ENCODE data around the gene SORL1-AS1.

The SORL1-AS1 gene

DNA sequence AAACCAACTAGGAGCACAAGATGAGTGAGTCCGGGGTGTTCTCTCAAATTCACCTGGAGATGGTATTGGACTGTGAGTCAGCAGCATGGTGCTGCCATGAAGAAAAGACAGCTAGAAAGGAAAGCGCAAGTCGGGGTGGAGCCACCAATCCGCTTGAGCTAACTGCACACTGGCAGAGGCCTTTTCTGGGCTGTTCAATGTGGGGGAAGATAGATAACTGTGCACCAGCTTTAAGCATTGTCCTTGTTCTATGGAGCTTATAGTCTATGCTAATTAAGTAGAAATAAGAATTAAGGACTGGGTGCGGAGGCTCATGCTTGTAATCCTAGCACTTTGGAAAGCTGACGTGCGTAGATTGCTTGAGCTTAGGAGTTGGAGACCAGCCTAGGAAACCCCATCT is 21.9 kb upstream of the SORL1-AS1 start:
- no peak for DNase-seq

DNA sequence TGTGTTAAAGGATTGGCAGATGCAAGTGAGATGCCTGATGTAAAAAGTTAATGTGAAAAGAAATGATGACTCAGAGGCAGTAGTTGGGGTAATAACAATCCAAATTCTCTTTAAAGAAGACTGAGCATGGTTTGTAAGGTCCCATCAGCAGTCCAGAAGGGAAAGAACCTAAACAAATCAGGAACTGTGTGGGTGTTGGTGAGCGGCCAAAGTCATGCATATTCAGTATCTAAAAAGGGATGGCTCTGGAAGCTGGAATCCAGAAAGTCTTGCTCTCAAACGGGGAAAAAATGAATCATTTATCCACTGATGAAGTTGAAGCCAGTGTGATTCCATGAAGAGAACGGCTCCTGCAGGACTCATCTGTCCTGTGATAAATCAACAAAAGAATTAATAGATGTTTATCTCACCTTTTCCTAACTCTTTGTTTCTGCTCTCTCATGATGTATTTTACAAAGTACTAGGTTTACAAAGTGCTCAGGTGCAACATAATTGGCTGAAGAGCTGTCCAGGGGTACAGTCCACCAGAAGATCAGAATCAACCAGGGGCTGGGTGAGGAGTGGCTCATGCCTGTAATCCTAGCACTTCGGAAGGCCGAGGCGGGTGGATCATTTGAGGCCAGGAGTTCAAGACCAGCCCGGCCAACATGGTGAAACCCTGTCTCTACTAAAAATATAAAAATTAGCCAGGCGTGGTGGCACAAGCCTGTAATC is 20.5 kb upstream of the SORL1-AS1 start:
- DNase-seq: no peak

DNA sequence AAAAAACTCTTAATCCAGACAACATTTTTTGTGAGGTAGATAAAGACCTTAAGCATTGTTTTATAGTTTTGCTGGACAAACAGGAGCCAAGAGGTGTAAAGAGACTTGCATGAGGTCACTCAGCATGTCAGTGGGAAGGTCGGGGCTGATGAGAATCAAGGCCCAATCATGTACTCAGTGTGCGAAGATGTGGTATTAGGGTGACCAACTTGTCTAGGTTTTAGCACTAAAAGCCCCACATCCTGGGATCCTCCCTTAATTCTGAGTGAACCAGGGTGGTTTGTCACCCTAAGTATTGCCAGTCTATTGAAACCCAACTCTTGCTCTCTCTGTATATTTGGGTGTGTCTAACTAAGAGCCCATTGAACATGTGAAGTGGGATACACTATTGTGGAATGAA is 19.5 kb upstream of the SORL1-AS1 start:
- no peak for DNase-seq

DNA sequence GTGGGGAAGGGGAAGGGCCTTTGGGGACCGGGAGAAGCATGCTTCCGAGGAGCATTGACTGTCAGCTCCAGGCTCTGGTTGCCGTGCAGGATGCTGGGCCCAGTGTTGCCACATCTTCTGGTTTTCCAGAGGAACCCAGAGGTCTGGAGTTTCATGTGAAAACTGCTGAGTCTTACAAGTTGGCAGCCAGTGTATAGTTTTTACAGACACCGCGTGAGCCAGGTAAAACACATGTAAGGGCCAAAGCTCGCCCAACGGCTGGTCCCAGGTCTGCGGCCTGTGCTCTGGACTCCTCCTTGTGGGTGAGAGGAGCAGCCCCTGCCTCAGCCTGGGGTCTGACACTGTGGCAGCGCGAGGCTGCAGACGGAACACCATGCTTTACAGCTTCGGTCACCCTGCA is 18.4 kb upstream of the SORL1-AS1 start:
- no peak for DNase-seq

DNA sequence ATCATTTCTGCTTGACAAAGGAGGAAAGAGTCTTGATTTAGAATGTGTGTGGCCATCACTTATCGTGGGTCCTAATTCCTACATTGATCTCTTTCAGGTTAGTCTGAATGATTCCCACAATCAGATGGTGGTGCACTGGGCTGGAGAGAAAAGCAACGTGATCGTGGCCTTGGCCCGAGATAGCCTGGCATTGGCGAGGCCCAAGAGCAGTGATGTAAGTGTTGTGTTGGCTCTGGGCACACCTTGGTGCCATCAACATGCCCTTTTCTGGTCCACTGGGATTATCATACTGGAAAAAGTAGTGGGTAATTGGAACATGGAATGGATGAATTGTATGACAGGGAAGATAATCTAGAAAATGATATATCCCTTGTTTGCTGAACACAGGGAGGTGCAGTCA is 17.1 kb upstream of the SORL1-AS1 start:
- DNase-seq: no peak

DNA sequence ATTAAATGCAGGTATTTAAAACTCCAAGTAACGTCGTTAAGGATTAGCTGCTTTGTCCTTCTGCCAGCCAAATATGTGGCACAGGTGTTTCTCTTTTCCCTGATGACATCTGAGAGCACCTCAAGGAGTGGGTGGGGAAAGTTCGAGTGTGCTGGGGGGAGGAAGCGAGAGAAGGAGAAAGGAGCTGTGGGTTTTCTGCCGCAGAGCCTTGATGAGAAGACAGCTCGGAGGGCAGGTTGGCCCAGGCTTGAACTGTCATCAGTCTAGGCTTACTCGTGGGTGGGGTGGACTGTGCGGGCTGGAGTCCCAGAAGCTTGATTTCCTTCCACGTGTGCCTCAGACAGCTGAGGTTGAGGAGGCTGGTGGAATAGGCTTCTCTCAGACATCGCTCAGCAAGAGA is 15.2 kb upstream of the SORL1-AS1 start:
- peak; percentile 78 to 83 for DNase-seq

DNA sequence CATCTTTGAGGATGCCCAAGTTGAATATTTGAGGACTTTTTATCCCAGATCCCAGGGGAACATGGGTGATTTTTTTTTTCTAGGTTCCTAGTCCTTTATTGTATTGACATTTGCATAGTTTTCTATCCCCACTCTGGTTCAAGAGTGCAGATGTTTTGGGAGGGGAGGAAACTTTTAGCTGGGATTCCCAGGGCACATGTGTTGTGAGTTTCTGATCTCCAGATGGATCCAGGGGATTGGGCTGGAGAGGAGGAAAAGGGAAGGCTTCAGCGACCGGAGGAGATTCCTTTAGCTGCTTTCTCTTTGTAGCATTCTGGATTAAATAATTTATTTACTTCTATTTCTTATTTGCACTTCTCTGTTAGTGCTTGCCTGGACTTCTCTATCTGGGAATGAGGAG is 14.7 kb upstream of the SORL1-AS1 start:
- no peak for DNase-seq

DNA sequence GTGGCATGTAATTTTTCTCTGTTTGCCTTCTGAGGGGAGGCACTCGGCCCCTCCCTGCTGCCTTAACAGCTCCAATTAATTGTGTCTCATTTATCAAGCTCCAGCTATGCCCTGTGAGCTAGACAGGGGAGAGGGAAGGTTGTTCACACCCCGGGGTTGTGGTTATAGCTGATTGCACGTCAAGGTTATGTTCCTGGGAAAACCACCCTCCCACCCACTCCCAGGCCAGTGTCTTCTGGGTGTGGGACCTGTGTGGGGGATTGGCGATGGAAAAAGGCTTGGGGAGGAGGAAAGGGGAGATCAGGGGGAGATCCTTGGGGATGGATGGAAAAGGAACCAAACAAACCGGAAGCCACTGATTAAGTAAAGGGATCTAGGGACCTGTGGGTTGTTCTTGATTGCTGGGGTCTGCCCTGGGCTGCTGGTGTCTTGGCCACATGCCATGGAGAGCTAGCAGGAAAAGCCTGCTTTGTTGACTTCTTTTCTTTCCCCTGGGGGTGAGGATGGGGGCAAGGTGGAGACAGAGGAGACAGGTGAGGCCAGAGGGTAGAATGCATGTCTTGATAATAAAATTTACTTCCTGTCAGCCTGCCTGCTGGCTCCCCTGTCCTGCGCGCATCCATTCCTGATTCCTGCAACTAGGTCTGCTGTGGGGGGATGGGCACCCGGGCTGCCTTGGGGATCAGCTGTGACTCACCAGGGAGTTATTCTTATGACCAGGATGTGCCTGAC is 13.5 kb upstream of the SORL1-AS1 start:
- peak; percentile 59 to 66 for DNase-seq

DNA sequence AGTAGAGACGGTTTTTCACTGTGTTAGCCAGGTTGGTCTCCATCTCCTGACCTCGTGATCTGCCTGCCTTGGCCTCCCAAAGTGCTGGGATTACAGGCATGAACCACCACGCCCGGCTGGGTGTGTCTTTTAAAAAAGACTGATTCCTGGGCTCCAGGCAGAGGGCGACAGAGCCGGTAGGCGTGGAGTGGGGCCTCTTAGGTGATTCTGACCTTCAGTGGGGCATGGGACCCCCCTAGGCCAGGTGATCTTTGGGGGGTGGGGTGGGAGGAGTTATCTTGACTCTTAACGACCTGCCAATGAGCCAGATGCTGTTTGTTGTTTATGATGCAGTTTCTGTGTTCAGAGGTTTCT is 12.9 kb upstream of the SORL1-AS1 start:
- no peak for DNase-seq

DNA sequence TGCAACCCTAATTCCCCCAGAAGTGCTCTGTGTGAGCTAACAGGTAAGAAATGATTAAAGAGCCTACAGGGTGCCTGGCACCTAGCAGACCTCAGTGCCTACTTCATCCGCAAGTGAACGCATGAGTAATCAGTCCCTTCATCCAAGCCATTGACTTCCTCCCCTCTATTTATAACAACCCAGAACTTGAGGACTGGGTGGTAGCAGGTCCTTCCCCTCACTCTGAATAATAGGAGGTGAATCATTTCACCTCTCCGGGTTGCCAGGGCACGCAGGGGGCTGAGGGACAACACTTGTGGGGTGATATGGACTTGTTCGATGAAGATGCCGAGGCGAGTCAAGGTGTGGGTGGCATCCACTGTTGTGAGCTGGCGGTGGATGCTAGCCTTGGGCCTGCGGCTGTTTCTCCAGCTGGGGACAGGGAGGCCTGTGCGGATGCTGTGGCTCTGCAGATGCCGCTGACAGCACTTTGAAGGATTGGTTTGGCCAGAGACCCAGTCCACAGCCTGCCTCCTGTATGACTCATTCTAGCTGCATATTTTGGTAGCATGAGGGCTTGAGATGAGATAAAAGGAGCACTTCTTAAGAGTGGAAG is 11.7 kb upstream of the SORL1-AS1 start:
- DNase-seq: peak; percentile 80 to 85

DNA sequence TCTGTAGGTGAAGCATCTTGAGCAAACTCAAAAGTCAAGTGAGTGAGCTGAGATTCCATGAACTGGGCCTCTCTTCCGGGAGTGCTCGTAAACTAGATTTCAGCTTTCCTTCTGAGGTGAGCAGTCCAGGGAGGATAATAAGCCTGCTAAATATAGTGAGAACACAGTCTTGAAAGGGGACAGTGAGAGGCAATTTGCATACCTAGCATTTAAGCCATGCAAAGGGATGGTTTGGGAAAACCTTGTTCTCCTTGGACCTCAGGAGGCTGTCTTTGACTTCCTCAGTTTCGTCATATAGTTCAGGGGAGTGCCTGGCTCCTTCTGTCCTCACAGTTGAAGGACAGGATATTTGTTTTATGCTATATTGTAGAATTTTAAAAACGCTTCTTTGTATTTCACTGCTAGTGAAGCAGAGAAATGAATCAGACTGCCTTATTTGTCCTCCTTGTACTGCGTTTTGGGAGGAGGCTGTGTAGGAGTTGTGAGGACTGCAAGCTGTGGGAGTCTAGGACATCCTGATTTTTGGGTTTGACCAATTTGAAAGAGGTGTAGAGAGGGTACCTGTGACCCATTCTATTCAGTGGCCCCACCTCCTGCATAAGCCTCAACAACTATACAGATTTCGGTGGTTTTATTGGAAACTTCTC is 11.0 kb upstream of the SORL1-AS1 start:
- DNase-seq: no peak

DNA sequence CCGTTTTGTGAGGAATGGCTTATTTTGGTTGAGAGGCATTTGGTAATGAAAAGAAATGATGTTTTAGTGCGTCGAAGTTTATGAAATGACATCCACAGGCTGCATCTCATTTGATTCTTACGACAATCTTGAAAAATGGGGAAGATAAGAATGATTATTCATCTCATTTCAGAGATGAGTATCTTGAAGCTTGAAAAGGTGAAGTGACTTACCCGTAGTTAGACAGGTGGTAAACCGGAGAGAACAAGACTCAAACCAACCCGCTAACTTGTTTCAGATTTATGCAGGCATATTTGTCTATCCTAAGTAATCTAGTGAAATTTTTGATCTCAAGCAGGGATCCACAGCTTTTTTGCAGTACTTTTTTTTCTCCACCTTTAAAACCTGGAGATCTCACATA is 9.1 kb upstream of the SORL1-AS1 start:
- no peak for DNase-seq

DNA sequence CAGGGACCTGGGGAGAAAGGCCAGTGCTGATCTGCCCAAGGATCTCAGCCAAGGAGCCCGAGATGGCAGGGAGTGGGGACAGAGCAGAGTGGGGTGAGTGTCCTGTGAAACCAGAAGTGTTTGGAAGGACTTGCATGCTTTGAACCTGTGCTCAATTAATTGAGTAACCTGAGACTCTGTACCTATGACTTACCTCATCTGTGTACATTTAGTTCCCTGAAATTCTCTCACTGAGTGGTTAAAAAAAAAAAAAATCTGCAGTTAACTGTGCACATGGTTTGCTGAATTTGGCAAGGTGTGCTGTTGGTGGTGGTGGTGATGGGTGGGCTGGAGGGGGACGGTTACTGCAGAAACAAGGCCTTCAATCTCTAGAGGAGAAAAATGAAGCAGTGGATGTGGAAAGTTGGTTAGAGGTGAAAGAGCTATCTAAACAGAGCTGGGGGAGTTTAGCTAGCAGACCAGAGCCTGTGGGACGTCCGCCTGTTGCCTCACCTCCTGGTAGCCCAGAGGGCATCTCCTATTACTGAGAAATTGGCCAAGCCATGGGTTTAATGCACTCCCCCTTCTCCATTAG is 8.3 kb upstream of the SORL1-AS1 start:
- no peak for DNase-seq

DNA sequence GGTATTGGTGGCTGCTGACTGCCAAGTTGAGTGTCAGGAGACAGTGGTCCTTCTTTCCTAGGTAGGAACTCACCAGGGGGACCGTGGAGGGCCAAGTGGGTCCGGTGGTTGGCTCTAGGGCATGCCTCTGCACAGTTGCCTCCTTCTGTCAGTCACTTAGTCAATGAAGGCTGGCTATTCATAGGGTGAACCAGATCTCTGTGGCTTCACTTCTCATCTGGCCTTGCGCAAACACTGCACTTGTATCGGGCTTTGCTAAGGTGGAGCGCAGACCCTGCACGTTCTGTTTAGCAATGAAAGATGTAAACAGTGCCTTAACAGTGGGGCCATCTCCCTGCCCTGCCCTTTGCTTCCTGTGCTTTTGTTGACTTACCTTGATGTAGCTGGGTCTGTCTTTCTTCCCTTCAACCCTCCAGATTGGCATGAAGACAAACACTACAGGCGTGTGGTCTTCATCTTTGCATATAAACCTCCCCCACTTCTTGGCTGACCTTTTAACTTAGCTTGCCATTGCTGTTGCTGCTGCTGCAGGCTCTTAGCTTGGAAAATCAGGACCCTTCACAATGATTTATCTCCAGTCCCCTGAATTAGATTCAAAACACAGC is 6.7 kb upstream of the SORL1-AS1 start:
- DNase-seq: peak in 1 of 2 donors; percentile 25

DNA sequence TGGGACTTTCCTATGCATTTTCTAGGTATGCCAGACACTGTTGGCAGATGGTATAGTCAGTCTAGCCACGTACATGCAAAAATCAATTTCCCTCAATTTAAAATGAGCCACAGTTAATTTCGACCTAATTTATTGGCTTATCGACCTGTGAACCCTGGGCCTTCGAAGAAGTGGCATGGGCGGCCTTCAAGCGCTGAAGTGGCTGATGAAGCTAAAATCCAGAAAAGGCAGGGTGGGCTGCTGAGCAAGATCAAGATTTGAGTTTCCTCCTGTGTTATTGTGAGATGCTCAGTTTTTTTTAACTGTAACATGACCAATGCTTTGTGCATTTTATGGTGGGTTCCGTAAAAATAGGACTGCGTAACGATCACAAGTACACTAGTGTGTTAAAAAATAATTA is 5.8 kb upstream of the SORL1-AS1 start:
- no peak for DNase-seq

DNA sequence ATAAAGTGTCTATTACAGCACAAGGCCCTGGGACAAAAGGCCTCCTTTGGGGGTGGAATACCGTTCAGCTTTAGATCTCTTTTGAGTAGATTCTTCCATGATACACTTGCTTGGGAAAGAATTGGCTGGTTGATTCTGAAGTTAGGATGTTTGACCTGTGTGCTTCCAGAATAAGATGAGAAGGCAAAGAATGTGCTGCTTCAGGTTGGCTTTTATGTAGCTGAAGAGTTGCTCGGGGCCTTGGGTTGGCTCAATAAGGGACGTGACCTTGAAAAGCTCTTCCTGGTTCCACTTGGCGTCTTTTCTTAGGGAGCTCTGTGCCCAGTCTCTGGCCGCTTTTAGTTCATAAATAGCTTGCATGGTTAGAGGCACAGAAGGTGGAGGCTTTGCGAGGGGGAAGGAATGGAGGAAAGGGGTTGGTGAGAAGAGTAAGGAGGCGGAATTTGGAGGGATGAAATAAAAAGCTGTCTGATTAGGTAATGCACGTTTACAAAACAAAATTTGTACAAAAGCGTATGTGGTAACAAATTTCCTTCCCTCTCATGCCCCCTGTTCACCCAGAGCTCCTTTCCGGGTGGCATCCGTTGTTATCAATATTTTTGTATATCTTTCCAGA is 4.2 kb upstream of the SORL1-AS1 start:
- no peak for DNase-seq

DNA sequence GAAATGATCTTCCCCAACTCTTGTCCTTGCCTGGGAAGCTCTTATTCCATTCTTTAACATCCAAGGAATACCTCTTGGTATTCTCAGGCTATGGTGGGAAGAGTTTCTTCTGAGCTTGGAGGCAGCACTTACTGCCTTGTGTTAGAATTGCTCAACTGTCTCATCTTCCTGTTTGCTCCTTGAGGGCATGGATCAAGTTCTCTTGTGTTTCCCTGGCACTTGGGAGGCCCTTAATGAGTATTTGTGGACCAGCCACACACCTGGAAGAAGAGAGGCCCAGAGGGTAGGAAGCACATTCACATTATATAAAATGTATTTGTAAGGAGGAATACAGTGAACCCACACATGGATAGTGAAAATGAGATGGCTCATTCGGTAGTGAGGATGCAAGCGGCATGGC is 3.4 kb upstream of the SORL1-AS1 start:
- DNase-seq: no peak

DNA sequence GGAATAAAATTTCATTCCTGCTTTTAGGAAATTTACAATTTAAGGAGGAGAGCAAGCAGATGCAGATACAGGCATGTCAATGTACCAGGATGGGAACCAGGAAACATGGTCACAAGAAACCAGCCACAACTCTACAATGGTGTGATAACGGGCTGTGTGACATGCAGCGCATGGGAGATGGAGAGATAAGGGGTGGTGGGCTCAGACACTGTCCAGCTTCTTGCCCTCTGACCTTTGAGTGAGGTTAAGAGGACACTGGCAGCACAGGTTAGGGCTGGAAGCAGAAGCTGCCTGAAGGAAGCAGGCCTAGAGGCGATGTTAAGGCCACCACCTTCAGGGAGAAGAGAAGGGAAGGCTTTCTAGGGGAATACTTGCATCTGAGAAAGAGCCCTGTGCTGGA is 2.3 kb upstream of the SORL1-AS1 start:
- DNase-seq: no peak

DNA sequence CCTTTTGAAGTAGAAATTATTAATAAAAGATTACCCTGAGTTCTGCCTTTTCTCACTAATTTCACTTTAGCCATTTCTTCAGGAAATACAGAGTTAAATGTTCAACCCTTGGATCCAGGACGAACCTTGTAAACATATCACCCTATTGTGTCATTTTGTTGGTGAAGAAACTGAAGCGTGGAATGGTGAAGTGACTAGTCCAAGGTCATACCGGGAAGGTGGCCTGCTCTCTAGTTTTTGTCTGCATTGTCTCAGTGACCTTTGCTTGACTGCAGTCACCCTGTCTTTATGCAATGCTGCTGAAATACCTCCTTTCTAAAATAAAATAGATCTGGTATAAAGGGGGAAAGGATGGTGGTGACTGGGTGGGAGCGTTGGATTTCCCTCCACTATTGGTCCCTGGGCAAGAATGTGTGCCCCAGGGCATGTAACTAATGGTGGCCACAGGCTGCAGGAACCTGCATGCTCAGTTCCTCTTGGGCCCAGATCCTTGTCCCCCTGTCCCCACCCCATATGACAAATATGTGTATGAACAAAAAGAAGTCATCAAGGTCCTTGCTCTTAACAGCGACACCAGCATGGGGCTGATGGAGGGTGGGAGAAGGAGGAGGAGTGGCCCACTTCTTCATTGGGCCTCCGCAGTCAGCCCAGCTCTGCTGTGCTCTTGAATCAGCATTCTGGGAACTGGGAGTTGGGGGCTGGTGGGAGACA is 977 bp upstream of the SORL1-AS1 start:
- peak in 1 of 2 donors; percentile 24 for DNase-seq

DNA sequence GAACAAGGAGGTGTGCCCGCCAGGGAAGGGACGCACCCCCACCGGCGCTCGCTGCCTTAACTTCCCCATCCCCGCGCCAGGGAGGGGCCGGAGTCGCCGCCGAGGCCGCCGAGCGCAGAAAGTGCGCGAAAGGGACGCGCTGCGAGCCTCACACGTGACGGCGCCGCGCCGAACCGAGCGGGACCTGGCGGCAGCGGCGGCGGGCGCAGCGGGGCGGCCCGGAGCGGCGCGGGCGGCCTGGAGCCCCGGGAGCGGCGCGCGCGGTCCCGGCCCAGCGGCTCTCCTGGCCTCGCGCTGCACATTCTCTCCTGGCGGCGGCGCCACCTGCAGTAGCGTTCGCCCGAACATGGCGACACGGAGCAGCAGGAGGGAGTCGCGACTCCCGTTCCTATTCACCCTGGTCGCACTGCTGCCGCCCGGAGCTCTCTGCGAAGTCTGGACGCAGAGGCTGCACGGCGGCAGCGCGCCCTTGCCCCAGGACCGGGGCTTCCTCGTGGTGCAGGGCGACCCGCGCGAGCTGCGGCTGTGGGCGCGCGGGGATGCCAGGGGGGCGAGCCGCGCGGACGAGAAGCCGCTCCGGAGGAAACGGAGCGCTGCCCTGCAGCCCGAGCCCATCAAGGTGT is 670 bp downstream of the SORL1-AS1 start, which contains the start of gene SORL1:
Gene SORL1, plus strand, starts transcription at position 329 of the 623 bp plus-strand sequence. Its CDS starts 18 bp downstream, at position 347.
- peak; percentile 77 to 79 for DNase-seq
